ENCODE measurements around the gene PPP1R12B.
A peak's percentile ranks its signal among the peaks of the same experiment; 100 is the strongest.
"Not testable (repeated sequence)": the region's sequence is repeated elsewhere in the genome, so short reads cannot be mapped to it uniquely, and the experiment has no call there.

Gene PPP1R12B

GRCh38 chr1:202498542-202498941, 150.0 kb downstream of the PPP1R12B start:
- Histone ChIP-seq H2AFZ (ENCODE audit: low read depth, low read length) (no peak overlapping the region), H3K27me3 (ENCODE audit: insufficient read depth, low read length, poor library complexity) (no peaks in the 10 kb centered on the region), H3K4me1 (ENCODE audit: insufficient read depth, low read length) (no peaks in the 10 kb centered on the region), H4K20me1 (ENCODE audit: insufficient read depth, low read length) (no peaks in the 10 kb centered on the region), H3K9me3 (ENCODE audit: insufficient read depth, low read length, severe bottlenecking) (no peaks in the 10 kb centered on the region), H3K79me2 (ENCODE audit: insufficient read depth, low read length) (no peaks in the 10 kb centered on the region), H3K36me3 (ENCODE audit: insufficient read depth, low read length) (peaks cover 22% of the 10 kb centered on the region; the same call in 1 of the 2 replicates), H3K27ac (ENCODE audit: low read length) (no peak overlapping the region), H3K4me3 (ENCODE audit: low read depth in 1 of 2, low read length in 2 of 2) (no peak overlapping the region), H3K4me2 (ENCODE audit: insufficient read depth, low read length) (no peak overlapping the region), H3K9ac (ENCODE audit: low read depth, low read length) (no peak overlapping the region)
- no peak for TF ChIP-seq EZH2 (IDR thresholded peaks at IDR 0.05; ENCODE audit: borderline replicate concordance, low read depth, low read length, severe bottlenecking)
- TF ChIP-seq CTCF (IDR thresholded peaks at IDR 0.05; ENCODE audit: borderline replicate concordance, extremely low read depth, low read length, poor library complexity, severe bottlenecking) = no peak
- DNase-seq = no peak
- no peak for ATAC-seq (ENCODE audit: insufficient read depth, low read depth)

GRCh38 chr1:202499997-202500396, 151.5 kb downstream of the PPP1R12B start:
- not testable (repeated sequence) for H3K9me3 ChIP-seq (ENCODE audit: insufficient read depth, low read length, severe bottlenecking); DNase-seq; H3K79me2 ChIP-seq (ENCODE audit: insufficient read depth, low read length); ATAC-seq (ENCODE audit: insufficient read depth, low read depth); H3K4me1 ChIP-seq (ENCODE audit: insufficient read depth, low read length); H4K20me1 ChIP-seq (ENCODE audit: insufficient read depth, low read length); H3K9ac ChIP-seq (ENCODE audit: low read depth, low read length); H3K27ac ChIP-seq (ENCODE audit: low read length); H3K4me3 ChIP-seq (ENCODE audit: low read depth in 1 of 2, low read length in 2 of 2); H2AFZ ChIP-seq (ENCODE audit: low read depth, low read length); H3K27me3 ChIP-seq (ENCODE audit: insufficient read depth, low read length, poor library complexity); H3K4me2 ChIP-seq (ENCODE audit: insufficient read depth, low read length)
- H3K36me3 ChIP-seq (ENCODE audit: insufficient read depth, low read length) = peaks cover 23% of the 10 kb centered on the region; the same call in 1 of the 2 replicates

- no peak for ATAC-seq (ENCODE audit: insufficient read depth, low read depth)
- peak; percentile 48 for TF ChIP-seq CTCF (IDR thresholded peaks at IDR 0.05; ENCODE audit: borderline replicate concordance, extremely low read depth, low read length, poor library complexity, severe bottlenecking)
- TF ChIP-seq EZH2 (IDR thresholded peaks at IDR 0.05; ENCODE audit: borderline replicate concordance, low read depth, low read length, severe bottlenecking) = no peak
- H3K27ac ChIP-seq (ENCODE audit: low read length) = no peak overlapping the region
Measured at GRCh38 chr1:202501281-202501680, 152.8 kb downstream of the PPP1R12B start.

GRCh38 chr1:202505356-202505755, 156.9 kb downstream of the PPP1R12B start:
- TF ChIP-seq EZH2 (IDR thresholded peaks at IDR 0.05; ENCODE audit: borderline replicate concordance, low read depth, low read length, severe bottlenecking) = no peak
- no peak for TF ChIP-seq CTCF (IDR thresholded peaks at IDR 0.05; ENCODE audit: borderline replicate concordance, extremely low read depth, low read length, poor library complexity, severe bottlenecking)
- no peak for DNase-seq
- H3K27ac ChIP-seq (ENCODE audit: low read length) = no peak overlapping the region

More at GRCh38 chr1:202501281-202501680, 152.8 kb downstream of the PPP1R12B start:
- no peaks in the 10 kb centered on the region for H4K20me1 ChIP-seq (ENCODE audit: insufficient read depth, low read length)
- H3K27me3 ChIP-seq (ENCODE audit: insufficient read depth, low read length, poor library complexity) = no peaks in the 10 kb centered on the region
- H3K4me2 ChIP-seq (ENCODE audit: insufficient read depth, low read length) = no peak overlapping the region
- no peak overlapping the region for H3K4me3 ChIP-seq (ENCODE audit: low read depth in 1 of 2, low read length in 2 of 2)
- no peaks in the 10 kb centered on the region for H3K4me1 ChIP-seq (ENCODE audit: insufficient read depth, low read length)
- H3K9ac ChIP-seq (ENCODE audit: low read depth, low read length) = no peak overlapping the region
- peaks cover 13% of the 10 kb centered on the region; the same call in 1 of the 2 replicates for H3K36me3 ChIP-seq (ENCODE audit: insufficient read depth, low read length)
- no peak for DNase-seq
- H2AFZ ChIP-seq (ENCODE audit: low read depth, low read length) = no peak overlapping the region
- no peaks in the 10 kb centered on the region for H3K9me3 ChIP-seq (ENCODE audit: insufficient read depth, low read length, severe bottlenecking)
- H3K79me2 ChIP-seq (ENCODE audit: insufficient read depth, low read length) = no peaks in the 10 kb centered on the region

GRCh38 chr1:202505880-202506575, 157.5 kb downstream of the PPP1R12B start:
- not testable (repeated sequence) for H4K20me1 ChIP-seq (ENCODE audit: insufficient read depth, low read length); H3K9me3 ChIP-seq (ENCODE audit: insufficient read depth, low read length, severe bottlenecking); H3K4me1 ChIP-seq (ENCODE audit: insufficient read depth, low read length); H3K27me3 ChIP-seq (ENCODE audit: insufficient read depth, low read length, poor library complexity); ATAC-seq (ENCODE audit: insufficient read depth, low read depth); H2AFZ ChIP-seq (ENCODE audit: low read depth, low read length); H3K79me2 ChIP-seq (ENCODE audit: insufficient read depth, low read length); H3K9ac ChIP-seq (ENCODE audit: low read depth, low read length); H3K4me3 ChIP-seq (ENCODE audit: low read depth in 1 of 2, low read length in 2 of 2); H3K27ac ChIP-seq (ENCODE audit: low read length); H3K36me3 ChIP-seq (ENCODE audit: insufficient read depth, low read length); DNase-seq; H3K4me2 ChIP-seq (ENCODE audit: insufficient read depth, low read length)

More at GRCh38 chr1:202505356-202505755, 156.9 kb downstream of the PPP1R12B start:
- Histone ChIP-seq H3K27me3 (ENCODE audit: insufficient read depth, low read length, poor library complexity) (no peaks in the 10 kb centered on the region), H3K4me2 (ENCODE audit: insufficient read depth, low read length) (no peak overlapping the region), H2AFZ (ENCODE audit: low read depth, low read length) (no peak overlapping the region), H3K4me3 (ENCODE audit: low read depth in 1 of 2, low read length in 2 of 2) (no peak overlapping the region), H3K9me3 (ENCODE audit: insufficient read depth, low read length, severe bottlenecking) (no peaks in the 10 kb centered on the region), H3K4me1 (ENCODE audit: insufficient read depth, low read length) (no peaks in the 10 kb centered on the region), H3K9ac (ENCODE audit: low read depth, low read length) (no peak overlapping the region), H4K20me1 (ENCODE audit: insufficient read depth, low read length) (no peaks in the 10 kb centered on the region), H3K79me2 (ENCODE audit: insufficient read depth, low read length) (no peaks in the 10 kb centered on the region), H3K36me3 (ENCODE audit: insufficient read depth, low read length) (peaks cover 8% of the 10 kb centered on the region; the same call in 1 of the 2 replicates)
- ATAC-seq (ENCODE audit: insufficient read depth, low read depth) = no peak

GRCh38 chr1:202508863-202509262, 160.4 kb downstream of the PPP1R12B start:
- H3K4me1 ChIP-seq (ENCODE audit: insufficient read depth, low read length); H3K27me3 ChIP-seq (ENCODE audit: insufficient read depth, low read length, poor library complexity); ATAC-seq (ENCODE audit: insufficient read depth, low read depth); H3K9ac ChIP-seq (ENCODE audit: low read depth, low read length); H3K36me3 ChIP-seq (ENCODE audit: insufficient read depth, low read length); H3K9me3 ChIP-seq (ENCODE audit: insufficient read depth, low read length, severe bottlenecking); H3K79me2 ChIP-seq (ENCODE audit: insufficient read depth, low read length); H2AFZ ChIP-seq (ENCODE audit: low read depth, low read length); H3K4me3 ChIP-seq (ENCODE audit: low read depth in 1 of 2, low read length in 2 of 2); H3K4me2 ChIP-seq (ENCODE audit: insufficient read depth, low read length); H3K27ac ChIP-seq (ENCODE audit: low read length); H4K20me1 ChIP-seq (ENCODE audit: insufficient read depth, low read length); DNase-seq: not testable (repeated sequence)
